GDM1 (cell line): ENCODE measurements around the gene WDFY2.
"Not testable (repeated sequence)": the region's sequence is repeated elsewhere in the genome, so short reads cannot be mapped to it uniquely, and the experiment has no call there.

Experiments used
- DNase-seq: peaks from one replicate; lab custom pipeline; 2025; lab: John Stamatoyannopoulos, UW

Gene WDFY2

DNA sequence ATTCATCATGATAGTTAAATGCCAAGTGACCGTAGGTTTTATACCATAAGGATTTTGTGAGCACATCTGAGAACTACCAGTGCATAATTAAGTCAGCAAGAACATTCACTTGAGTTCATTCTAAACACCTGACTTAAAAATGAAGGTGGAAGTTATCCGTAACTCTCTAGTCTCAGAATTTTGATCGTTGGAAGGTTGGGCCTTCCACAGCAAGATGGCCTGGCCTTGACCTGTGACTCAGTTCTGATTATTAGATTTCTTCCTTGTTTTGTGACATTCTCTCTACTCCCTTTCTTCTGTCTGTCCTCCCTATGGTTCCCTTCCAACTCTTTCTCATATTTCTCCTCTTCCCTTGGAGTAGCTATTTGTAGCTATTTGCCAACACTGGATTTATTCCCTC, 20.0 kb upstream of the WDFY2 start:
- no peak for DNase-seq

DNA sequence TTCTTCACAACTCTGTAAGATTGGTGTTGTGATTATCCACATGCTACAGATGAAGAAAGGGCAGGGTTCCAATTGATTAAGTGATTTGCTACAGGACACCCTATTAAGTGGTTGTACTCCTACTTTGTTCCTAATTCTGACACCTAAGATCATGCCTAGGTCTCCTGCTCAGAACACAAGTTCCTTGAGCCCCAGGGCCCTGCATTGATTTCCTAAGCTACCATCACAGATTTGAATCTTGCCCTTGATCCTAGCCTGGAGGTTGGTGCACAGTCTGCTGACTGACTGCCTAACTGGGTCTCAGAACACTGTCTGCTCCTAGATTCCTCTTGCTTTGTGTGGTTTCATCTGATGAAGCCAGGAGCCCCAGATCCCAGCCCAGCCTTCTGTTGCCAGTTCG, 19.6 kb upstream of the WDFY2 start:
- no peak for DNase-seq

DNA sequence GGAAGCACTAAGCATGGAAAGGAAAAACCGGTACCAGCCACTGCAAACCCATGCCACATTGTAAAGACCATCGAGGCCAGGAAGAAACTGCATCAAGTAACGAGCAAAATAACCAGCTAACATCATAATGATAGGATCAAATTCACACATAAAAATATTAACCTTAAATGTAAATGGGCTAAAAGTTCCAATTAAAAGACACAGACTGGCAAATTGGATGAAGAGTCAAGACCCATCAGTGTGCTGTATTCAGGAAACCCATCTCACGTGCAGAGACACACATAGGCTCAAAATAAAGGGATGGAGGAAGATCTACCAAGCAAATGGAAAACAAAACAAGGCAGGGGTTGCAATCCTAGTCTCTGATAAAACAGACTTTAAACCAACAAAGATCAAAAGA, 15.3 kb upstream of the WDFY2 start:
- not testable (repeated sequence) for DNase-seq

DNA sequence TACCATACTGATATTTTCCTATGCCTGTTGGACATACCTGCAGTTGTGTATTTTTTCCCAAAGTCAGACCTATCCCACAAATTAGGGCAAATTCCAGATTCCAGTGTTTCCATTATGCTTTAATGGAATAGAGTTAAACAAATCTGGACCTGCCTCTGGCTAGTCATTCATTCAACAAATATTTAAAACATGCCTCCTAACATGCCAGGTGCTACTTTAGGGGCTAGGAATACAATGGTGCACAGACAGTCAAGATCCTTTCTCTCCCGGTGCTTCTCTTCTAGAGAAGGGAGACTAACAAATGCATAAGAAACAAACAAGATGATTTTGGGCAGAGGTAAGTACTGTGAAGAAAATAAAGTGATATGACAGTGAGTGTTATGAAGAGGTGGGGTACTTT, 7.5 kb upstream of the WDFY2 start:
- DNase-seq = no peak

DNA sequence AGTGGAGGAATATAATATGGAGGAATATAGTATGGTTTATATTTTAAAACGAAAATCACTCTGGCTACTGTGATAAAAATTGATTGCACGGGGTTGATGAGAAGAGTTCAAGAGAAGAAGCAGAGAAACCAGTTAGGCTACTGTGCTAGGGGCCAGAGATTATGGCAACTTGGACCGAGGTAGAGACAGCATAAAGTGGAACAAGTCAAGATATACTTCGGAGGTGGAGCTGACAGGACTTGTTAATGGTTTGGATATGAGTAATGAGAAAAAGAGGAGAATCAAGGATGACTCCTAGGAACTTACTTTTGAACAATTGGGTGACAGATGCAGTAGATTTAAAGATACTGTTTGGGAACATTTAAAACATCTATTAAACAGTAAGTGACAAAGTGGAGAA, 6.6 kb upstream of the WDFY2 start:
- DNase-seq = no peak

DNA sequence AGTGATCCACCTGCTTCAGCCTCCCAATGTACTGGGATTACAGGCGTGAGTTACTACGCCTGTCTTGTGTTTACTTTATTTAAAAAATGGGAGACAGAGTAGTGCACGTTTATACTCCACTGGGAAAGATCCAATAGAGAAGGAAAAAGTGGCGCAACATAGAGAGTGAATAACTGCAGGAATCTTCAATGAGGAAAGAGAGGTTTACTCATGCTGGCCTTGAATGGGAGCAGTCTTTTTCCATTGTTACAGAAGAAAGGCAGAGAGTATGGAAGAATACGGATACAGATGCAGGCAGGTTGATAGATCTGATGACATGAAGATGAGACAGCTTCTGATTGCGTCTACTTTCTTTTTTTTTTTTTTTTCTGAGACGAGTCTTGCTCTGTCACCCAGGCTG, 4.6 kb upstream of the WDFY2 start:
- DNase-seq = no peak

DNA sequence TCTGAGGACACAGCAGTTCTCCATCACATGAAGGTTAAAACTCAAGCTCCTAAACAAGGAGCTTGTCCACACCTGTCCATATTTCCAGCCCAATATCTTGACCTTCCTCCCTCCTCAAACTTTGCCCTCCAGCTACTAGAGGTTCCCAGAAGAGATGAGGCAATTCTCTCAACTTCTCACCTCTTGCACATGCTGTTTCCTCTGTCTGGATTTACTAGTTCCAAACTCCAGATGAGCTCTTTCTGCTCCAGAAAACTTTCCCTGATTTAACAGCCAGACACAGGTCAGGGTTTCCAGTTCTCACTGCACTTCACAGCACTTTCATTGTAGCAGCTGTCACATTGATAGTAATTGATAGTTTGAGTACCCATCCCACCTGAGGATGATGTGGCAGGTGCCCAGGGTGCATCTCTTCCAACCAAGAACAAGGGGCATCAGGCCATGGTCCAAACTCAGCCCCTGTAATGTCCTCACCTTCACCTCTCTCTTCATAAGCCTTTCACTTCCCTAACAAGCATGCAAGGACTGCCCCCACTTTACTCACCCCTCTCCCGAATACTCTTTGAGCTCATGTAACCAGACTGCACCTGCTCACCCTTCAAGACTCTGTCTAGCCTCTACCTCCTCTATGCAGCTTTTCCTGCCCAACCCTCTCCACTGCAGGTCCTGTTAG, 3.0 kb upstream of the WDFY2 start:
- no peak for DNase-seq

DNA sequence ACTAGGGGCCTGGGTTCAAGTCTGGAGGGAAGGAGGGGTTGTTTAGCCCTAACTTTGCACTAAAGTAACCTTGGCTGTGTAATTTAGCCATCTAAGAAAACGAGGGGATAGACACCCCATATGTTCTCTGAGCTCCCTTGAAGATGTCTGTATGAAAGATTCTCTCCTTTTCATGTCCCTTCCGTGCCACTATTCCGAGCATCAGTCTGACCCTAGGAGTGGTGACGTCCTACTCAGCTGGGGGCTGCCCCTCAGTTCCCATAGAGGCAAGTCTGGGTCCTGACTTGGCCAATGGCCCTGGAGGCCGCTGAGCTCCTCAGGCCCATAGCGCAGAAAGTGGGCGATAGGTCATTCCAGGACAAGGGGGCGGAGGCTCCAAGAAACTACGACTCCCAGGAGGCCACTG, 790 bp upstream of the WDFY2 start:
- DNase-seq = no peak

DNA sequence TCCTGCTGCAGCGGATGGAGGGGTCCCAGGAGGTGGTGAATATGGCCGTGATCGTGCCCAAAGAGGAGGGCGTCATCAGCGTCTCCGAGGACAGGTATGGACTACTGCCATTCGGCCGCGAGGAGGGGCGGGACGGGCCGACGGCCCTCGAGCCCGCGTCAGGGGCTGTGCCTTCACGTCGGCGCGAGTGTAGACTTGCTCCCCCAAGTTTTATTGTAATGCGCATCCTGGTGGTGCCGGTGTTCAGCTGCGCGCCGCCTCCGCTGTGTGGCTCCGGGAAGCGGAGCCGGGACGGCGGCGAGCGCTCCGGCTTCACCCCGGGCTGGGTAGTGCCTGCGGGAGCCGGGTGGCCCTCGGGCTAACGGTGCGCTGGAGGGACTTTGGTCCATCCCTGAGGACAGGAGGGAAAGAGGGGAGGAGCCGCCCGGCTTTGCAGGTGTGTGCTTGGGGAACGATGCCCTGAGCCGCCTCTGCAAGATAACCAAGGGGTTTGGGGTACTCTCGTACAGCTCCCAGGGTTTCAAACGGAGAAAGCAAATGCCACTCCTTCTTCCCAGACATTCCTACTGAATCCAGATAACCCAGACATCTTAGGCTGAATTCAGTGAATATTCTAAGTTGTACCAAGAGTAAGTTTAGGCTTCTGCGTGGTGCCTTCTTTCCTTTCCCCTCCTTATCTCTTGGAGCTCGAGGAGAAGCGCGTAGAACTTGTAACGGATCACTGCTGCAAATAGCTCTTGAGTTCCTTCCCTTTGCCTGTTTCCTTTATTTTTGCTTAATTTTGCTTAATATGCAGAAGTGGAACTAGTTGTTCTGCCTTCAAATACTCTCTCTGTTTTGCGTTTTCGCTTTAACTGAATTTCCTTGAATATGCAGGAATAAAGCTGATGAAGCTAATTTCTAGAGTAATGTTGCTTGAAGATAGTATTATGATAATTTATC, 740 bp downstream of the WDFY2 start:
- DNase-seq = peak; percentile 52

DNA sequence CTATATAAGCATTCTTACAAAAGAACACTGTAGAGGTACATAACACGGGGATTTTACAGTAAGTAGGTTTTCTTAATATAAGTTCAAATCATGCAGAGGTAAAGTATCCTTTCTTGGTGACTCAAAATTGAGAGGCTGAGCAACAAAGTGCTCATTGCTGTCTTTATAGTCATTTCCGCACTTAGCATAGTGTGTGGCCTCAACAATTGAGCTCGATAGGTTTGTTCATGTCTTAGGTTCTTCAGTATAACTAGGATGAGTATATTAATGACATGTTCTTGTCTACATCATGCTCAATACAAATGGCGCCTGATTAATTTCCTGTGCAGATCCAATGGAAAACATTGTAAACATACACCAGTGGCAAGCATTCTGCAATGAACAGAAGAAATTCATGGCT, 1.4 kb downstream of the WDFY2 start:
- no peak for DNase-seq

DNA sequence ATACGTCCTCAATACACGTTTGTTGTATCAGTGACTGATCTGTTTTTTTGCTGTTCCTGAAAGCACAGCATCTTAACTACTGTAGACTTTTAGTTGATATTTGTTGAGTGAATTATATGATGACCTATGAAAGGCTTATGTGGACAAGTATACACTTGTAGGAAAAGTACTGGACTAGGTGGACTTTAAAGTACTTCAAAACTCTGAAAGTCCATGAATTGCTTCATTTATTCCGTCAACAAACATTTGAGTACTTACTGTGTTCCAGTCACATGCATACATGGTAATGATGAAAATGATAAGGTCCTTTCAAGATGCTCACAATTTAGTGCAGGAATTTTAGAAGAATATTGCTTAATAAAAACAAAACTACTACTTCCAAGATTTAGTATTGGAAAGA, 3.1 kb downstream of the WDFY2 start:
- DNase-seq = no peak

DNA sequence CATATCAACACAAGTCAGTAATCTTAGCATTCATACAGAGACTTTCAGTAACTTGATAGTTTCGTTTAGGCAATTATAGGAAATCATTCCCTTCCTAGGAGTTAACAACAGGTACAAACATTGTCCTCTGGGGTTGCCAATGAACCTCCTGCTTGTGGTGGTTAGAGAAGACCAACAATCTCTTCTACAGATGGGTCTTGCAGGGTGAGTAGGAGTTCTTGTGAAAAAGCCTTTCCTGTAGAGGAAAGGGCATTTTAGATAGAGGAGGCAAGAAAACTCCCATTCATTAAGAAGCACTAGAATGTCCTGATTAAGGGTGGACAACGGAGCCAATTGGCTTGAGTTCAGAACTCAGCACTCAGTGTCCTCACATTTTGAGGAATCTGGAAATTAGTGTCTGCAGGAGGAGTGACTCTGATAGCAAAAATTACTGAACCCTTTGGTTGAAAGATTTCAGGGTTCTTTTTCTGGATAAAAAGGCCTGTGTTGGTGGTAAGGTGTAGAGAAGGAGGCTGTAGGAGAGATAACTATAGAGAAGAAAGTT, 4.2 kb downstream of the WDFY2 start:
- no peak for DNase-seq

DNA sequence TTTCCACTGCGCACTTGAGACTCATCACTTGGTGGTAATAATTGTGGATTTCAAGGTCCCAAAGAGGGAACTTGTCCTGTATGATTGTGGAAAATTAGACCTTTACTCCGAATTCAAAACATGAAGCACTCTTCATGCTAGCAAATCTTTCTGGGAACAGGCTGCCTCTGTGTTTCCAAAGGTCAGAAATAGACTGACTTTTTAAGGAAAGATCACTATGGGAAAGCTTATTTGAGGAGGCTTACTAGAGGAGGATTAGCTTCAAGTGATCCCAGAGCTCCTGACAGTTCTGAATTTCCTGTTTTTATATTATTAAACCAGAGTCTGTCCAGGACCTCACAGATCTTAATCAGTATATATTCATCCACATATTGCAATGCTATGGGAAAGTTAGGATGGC, 5.5 kb downstream of the WDFY2 start:
- no peak for DNase-seq

DNA sequence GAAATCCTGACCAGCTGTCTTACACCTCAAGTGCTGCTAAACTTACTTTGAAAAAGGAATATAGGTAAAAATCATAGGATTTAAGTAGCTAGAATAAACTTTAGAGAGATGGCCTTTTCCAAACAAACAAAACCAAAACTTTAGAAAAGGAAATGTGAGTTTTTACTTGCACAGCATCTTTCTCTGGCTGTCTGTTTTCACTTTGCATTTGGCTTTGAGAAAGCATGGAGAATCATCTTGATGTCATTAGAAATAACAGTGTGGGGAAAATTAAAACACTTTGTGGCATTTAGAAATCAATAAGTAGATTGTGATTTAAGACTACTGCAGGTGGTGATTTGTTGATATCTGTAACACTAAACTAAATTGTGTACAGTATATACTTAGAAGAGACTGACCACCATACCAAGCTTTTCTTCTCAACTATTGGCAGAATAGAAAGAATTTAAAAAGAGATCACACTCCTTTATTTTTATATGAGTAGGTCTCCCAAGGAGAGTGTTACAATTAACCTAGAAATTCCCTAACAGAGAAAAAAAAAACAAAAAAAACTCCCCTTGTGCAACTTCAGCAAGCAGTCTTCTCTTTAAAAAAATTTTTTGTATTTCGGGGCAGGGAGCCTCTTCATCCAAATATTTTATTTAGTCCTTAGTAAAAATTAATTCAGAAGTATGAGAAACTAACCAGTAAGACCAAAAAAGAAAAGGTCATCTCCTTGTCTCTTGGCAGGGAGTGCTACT, 6.1 kb downstream of the WDFY2 start:
- no peak for DNase-seq

DNA sequence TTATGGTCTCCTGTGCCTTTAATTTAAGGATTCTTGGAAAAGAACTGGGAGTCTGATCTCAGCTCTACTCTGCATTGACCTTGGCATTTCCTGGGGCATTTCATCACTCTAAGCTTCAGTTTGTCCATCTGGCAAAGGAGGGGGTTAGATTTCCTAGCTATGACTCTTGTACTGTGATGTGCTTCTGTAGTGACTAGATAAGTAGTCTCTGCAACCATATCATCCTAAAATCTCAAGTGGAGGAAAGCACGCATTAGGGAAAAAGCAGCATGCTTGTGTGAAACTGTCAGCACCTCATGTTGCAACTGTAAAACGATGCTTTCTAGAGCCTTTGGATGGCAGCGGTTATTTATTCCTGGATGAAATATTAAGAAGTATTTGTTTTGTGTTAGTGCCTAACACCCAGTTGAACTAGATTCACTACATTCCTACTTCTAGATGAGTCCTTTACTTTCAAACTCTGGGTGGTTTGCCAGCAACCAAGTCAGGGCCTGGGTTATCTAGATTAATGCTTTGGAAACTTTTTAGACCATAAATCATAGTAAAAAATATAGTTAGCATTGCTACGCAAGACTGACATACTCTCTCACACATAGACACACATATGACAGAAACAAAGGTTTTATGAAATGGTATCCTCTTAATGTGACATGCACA, 6.8 kb downstream of the WDFY2 start:
- no peak for DNase-seq

DNA sequence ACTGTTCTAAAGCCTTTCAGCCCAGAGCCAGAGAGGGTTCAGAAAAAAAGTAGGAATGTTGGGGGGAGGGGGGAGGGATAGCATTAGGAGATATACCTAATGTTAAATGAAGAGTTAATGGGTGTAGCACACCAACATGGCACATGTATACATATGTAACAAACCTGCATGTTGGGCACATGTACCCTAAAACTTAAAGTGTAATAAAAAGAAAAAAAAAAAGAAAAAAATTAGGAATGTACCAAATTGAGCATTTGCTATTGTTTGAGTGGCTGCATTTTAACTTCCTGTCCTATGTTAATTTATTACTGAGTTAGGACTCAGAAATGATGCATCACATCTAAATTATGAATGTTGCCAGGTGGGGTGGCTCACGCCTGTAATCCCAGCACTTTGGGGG, 7.7 kb downstream of the WDFY2 start:
- not testable (repeated sequence) for DNase-seq

DNA sequence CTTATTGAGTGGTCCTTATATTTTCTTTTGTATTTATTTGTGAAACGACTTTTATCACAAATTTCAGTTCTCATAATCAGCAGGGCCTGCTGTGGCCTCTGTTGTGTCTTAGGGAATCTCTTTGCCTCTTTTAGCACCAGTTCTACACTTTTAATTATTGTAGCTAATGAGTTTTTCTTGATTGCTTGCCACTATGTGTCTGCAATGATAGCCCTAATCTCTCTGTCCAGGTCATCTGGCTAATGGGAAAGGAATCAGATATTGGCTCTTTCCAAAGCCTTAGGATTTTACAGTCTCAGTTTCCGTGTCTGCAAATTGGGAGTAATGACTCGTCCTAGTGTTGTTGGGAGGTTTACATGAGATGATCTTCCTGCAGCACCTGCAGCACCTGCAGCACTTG, 10.2 kb downstream of the WDFY2 start:
- DNase-seq = no peak

DNA sequence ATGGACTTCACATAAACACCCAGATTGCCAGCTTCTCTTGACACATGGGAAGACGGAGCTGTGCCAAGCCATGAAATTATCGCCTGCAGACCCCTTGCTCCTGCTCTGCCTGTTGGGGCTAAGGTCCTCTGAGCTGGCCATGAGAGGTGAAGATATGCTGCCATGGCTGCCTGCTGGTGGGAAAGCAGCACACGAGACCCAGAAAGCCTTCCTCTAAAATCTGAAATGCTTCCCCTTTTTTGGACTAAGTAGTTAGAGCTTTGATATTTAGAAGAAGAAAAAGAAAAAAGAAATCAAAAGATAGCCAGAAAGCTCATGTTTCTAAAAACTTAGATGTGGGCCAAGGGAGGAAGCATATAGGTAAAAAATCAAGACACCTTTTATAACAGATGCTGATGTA, 11.2 kb downstream of the WDFY2 start:
- DNase-seq = no peak

DNA sequence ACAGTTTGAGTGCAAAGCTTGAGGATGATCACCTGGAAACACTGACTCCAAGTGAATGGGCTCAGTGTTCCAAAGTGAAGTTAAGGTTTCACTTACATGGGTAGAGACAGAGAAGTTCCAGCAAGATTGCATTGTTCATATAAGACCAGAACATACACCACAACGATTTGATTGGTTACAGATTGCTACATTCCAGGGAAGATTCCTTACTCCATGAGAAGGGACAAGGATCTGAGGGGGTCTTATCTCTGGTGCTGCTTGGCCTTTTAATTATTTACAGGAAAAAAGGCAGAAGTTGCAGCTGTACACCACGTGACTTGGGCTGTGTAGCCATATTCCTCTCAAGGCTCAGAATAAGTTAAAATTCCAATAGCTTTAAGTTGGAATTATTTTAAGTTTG, 12.3 kb downstream of the WDFY2 start:
- no peak for DNase-seq

DNA sequence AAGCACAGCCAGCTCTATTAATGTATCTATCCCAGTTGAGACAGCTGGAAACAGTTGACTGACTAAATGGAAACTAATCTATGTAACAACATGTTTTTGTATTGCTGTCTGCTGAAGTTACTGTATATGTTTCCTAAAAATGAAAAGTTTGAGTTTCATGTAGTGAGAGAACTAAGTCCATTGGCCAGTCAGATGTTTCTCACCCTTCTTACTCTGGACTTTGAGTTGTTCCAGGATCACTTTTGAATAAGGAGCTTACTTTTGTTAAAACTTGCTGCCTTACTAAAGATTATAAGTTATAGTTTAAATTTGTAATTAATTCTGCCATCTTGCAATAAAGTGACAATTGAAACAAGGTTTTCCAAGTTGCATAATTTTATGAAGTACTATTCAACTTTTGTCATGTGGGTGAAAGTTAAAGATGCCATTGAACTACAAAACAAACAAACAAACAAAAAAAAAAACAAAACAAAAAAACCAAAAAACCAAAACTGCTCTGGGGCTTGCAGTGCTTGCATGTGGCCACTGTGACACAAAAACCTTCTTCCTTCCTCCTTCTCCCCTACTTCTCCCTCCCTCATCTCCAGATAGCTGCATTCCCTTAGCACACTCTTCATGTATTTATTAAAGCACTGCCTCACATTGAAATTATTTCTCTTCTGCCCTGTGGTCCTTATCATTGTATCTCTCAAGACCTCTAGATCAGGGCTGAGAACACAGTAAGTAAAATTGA, 15.3 kb downstream of the WDFY2 start:
- DNase-seq = no peak

DNA sequence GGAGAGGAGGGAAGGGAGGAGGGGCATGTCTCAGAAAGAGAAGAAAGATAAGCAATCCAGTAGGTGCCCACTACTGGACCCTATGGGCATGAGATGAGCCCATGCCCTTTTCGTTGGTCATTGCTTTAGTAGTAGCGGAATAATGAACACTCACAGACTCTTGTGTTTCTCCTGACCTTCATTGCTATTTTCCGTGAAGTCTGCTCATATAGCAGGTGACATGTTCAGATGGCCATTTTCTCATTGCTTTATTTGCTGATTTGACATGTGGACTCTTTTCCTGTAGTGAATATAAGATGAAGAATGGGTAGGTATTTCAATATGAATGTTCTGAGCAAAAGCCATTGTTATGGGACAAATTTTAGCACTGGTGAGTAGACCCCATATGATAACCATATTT, 16.4 kb downstream of the WDFY2 start:
- no peak for DNase-seq
